Measurements from ENCODE around the gene ZBTB5.

- TF ChIP-seq EZH2 (IDR thresholded peaks at IDR 0.05; ENCODE audit: borderline replicate concordance, low read depth, low read length, poor library complexity, severe bottlenecking), result no peak
- TF ChIP-seq CTCF (conservative IDR thresholded peaks at IDR 0.05; ENCODE audit: low read depth, low read length), result no peak
These were observed 9.2 kb downstream of the ZBTB5 start for GRCh38 chr9:37455884-37456647.

All from A673 (cell line).